ENCODE results near the gene CERS6. TPM values are rescaled to one million over a fixed set of nuclear protein-coding genes. Genes with fewer than 3 reads are reported as not detected.

CERS6 gene
- total and polyA plus RNA-seq, 3 donors from 2014 or later, result 24.7 to 71.0 (median 59.4) TPM

DNA sequence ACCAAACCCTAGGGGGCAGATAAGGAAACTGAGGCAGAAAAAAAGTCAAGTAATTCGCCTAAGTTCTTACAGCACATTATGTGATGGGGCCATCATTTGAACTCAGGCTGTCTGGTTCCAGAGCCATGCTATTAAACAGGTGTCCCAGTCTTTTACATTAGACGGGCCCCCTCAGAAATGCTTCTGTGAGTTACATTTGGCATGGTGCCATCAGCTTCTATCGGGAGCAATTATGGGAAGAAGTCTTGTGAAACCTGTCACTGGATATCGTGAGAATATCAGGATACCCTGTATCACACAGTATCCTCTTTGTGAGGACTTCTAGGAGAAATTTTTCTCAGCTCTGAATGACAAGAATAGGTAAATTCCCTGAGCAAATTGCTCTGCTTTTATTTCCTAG, 202.6 kb downstream of the CERS6 start:
- intact Hi-C loops (cut with DNase I; ENCODE audit: low total_unique reads), result no loop called here
- H3K27me3 ChIP-seq, result no peaks in the 10 kb centered on the region
- peaks cover 10% of the 10 kb centered on the region for H3K4me1 ChIP-seq
- no peak for DNase-seq
- no peak overlapping the region for H3K4me3 ChIP-seq
- whole genome bisulfite sequencing, 2 donors, result 73 to 77% methylated on average over 4 of the region's 4 CpGs
- H3K36me3 ChIP-seq (ENCODE audit: low read depth, missing control alignments), result no peaks in the 10 kb centered on the region
- H3K27ac ChIP-seq, result no peak overlapping the region
- no peaks in the 10 kb centered on the region for H3K9me3 ChIP-seq
- TF ChIP-seq CTCF (IDR thresholded peaks at IDR 0.05), result no peak
- no peak for TF ChIP-seq POLR2A (IDR thresholded peaks at IDR 0.05)

GRCh38 chr2:168660870-168661862, 205.1 kb downstream of the CERS6 start:
- TF ChIP-seq POLR2A (IDR thresholded peaks at IDR 0.05), result no peak
- no peak for TF ChIP-seq CTCF (IDR thresholded peaks at IDR 0.05)
- Histone ChIP-seq H3K4me1 (peaks cover 16% of the 10 kb centered on the region), H3K9me3 (no peaks in the 10 kb centered on the region), H3K36me3 (ENCODE audit: low read depth, missing control alignments) (no peaks in the 10 kb centered on the region), H3K4me3 (no peak overlapping the region), H3K27ac (no peak overlapping the region), H3K27me3 (no peaks in the 10 kb centered on the region)
- intact Hi-C loops (cut with DNase I; ENCODE audit: low total_unique reads), result no loop called here
- DNase-seq, result peak; percentile 37
- 61 to 69% methylated on average over 9 of the region's 9 CpGs for WGBS, 2 donors

- Histone ChIP-seq H3K9me3 (no peaks in the 10 kb centered on the region), H3K36me3 (ENCODE audit: low read depth, missing control alignments) (no peaks in the 10 kb centered on the region), H3K27me3 (no peaks in the 10 kb centered on the region), H3K4me3 (no peak overlapping the region), H3K27ac (no peak overlapping the region), H3K4me1 (peaks cover 16% of the 10 kb centered on the region)
- no peak for DNase-seq
- no peak for TF ChIP-seq CTCF (IDR thresholded peaks at IDR 0.05)
- TF ChIP-seq POLR2A (IDR thresholded peaks at IDR 0.05), result no peak
- intact Hi-C loops (cut with DNase I; ENCODE audit: low total_unique reads), result no loop called here
- WGBS, 2 donors, result 53 to 62% methylated on average over 3 of the region's 3 CpGs
Observed at GRCh38 chr2:168661863-168662256, 205.8 kb downstream of the CERS6 start.

- Histone ChIP-seq H3K27ac (no peak overlapping the region), H3K27me3 (no peaks in the 10 kb centered on the region), H3K4me1 (peaks cover 16% of the 10 kb centered on the region), H3K36me3 (ENCODE audit: low read depth, missing control alignments) (no peaks in the 10 kb centered on the region), H3K9me3 (no peaks in the 10 kb centered on the region), H3K4me3 (no peak overlapping the region)
- TF ChIP-seq POLR2A (IDR thresholded peaks at IDR 0.05) (no peak), CTCF (IDR thresholded peaks at IDR 0.05) (no peak)
- 76 to 88% methylated on average over 7 of the region's 7 CpGs for WGBS, 2 donors
- no peak for DNase-seq
- intact Hi-C loops (cut with DNase I; ENCODE audit: low total_unique reads), result no loop called here
Observed at GRCh38 chr2:168662651-168663208, 206.7 kb downstream of the CERS6 start.

Data from testis (tissue), 3 donors.